Activated naive CD4-positive, alpha-beta T cell treated with anti-CD3 and anti-CD28 coated beads, Interleukin-2, amount 50 U/mL, for 16 hours (primary cell): ENCODE data around the gene MARCHF2.
"Not testable (repeated sequence)": the region's sequence is repeated elsewhere in the genome, so short reads cannot be mapped to it uniquely, and the experiment has no call there.

Source experiments
- DNase-seq: peaks from one replicate; pipeline ENCODE4 v3.0.0-alpha.2; 2020

MARCHF2 gene

DNA sequence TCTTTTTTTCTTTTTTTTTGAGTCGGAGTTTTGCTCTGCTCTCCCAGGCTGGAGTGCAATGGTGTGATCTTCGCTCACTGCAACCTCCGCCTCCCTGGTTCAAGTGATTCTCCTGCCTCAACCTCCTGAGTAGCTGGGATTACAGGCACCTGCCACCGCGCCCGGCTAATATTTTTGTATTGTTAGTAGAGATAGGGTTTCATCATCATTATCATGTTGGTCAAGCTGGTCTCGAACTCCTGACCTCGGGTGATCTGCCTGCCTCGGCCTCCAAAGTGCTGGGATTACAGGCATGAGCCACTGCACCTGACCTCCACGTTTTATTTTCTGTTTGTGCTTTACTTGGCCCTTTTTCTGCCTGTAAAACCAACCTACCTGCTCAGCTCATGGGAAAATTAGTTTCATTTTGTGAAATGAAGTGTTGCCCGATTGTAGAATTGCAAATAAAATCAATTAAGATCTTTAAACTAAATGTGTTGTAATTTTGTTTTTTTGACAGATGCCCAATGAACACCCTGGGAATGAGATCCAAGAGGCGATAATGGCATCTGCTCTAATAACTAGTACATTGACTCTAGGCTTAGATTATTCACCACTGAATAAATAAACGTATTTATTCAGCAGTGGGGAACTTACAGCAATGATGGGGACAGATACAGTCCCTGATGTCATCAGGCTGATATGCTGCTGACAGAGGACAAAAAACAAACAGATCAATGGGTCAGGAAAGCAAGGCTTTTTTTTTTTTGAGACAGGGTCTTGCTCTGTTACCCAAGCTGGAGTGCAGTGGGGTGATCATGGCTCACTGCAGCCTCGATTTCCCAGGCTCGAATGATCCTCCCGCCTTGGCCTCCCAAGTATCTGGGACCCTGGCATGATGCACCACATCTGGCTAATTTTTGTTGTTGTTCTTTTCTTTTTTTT is 25.2 kb upstream of the MARCHF2 start:
- DNase-seq = no peak

DNA sequence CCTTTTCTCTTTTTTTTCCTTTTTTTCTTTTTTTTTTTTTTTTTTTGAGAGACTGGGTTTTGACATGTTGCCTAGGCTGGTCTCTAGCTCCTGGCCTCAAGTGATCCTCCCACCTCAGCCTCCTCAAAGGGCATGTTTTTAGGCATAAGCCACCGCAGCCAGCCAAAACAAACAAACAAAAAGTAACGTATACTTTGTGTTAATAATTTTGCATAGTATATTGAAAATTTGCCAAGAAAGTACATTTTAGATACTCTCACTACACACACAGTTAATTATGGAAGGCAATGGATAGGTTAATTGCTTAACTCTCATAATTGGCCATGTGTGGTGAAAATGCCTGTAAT is 24.5 kb upstream of the MARCHF2 start:
- no peak for DNase-seq

DNA sequence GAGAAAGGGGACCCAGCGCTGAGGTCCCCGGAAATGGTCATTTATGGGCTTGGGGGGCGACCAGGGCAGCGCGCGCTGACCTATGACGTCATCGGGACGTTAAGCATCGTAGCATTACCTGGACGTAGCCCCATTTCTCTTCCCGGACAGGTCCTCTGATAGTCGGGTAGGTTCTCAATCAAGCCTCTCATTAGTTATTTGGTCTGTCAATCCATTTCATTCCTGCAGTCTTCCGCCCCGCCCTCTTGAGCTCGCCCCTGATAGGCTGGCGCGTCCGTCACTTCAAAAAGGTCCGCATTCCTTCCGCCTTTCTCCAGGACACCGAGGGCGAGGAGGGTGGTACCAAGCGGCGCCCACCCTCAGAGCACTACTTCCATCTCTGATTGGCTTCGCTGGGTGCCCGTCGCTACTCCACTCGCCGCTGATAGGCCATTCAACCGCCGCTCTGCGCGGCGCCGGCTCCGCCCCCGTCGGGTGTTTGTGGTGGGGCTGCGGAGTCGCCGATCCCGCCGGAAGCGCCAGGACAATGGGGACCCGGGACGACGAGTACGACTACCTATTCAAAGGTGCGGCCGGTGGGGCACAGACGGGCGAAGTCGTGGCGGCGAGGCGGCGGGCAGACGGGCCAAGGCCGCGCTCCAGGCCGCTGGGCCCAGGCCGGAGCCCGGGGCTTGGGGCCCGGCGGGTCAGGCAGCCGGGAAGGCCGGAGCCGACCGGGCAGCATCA is 23.1 kb upstream of the MARCHF2 start, which contains the start of gene RAB11B:
RAB11B (plus strand) TSS at position 470 of the 726 bp plus-strand sequence; CDS start at position 527, 57 bp downstream.
- DNase-seq = peak; percentile 98

DNA sequence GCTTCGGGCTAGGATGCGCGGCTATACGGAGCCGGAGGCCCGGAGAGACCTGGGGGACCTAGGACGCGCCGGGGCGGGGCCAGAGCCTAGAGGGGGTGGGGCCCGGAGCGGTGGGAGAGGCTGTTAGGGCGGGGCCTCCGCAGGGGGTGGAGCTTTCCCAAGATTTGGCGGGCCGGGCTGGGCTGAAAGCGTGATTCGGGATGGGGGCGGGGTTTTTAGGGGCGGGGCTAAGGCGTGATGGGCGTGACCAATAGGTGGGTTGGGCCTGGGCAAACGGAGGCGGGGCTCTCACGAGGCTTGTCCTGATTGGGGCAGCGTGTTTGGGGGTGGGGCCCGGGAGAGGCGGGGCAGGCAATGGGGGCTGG is 22.5 kb upstream of the MARCHF2 start:
- DNase-seq = peak; percentile 89

DNA sequence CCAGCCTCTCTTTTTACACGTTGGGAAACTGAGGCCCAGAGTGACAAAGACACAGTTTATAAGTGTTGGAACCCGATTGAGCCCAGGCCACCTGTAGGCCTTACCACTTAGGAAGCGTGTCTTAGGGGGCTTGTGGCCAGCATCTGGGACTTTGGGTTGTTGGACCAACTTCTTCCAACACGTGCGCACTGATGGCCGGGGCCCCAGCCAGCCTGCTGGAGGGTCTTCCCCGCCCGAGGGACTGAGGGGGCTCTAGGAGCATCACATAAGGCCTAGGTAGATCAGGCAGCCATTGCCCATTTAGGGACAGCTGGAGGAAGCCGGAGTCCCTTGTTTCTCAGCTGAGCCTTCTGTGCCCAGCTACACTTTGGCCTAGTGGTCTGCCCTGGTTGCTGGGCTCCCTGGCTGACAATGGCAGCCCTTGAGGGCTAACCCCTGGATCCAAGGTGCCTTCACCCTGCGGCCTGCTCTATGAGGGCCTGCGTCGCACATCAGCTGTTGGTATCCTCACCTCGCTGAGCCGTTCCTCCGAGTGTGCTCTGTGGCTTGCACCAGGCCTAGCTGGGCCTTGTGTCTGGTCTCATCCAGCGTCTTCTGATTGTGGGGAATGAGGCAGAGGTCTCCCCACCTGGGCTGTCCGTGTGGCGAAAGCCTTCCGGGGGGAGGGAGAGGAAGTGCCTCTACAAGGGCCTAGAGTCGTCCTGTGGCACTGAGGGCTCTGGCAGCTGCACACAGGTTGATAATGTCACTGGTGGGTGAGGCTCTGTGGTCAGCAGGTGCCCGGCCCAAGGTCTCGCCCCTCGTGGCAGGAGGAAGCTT is 21.7 kb upstream of the MARCHF2 start:
- DNase-seq = no peak

DNA sequence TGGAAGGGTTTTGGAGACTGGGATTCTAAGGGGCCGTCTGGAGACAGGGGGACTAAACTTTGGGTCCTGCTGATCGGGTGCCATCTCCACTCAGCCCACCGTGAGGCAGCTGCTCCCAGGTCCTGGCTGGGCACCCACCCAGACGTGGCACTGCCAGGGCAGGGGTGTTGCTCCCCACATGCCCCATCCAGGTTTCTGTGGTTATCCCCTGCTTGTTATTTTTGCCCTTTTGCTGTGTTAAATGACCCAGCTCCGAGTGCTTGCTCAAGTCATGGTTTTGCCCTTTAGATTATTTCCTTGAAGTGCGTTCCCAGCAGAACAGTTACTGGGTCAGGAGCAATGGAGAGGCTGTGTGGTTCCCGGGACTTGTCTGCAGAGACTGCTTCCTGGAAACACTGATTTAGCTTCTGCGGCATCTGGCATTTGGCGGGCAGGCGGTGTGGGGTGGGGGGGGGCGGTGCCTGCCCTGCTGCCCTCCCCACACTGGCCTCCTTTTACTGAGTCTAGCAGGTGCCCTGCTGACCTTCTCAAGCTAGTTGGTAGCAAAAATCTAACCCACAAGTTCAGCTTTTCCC is 21.0 kb upstream of the MARCHF2 start:
- no peak for DNase-seq

DNA sequence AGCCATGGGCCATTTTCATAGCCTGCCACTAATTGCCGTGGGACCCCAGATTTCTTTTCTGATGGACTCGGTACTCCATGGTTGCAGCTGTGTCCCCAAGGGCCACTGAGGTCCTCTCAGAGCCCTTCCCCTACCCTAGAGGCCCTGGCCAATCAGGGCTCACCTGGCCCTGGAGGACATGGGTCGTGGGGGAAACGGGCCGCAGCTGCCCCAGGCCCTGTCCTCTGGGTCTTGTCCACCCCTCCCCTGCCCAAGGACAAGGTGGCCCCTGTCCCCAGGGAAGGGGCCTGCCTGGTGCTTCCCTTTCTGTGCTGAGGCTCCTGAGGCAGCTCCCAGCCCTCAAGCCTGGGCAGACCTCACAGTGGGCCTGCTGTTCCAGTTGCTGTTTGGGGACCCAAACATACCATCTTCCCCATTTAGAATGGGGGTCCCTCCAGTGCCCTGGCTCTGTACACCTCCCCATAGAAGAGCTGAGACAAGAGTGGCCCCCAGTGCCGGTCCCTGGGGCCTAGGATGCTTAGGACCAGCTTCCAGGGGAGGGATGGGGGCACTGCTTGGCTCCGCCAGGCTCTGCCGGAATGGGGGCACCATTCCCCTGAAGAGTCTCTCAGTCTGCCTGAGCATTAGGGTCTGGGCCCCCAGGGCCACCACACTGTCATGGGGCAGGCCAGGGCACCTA is 19.8 kb upstream of the MARCHF2 start:
- DNase-seq = no peak

DNA sequence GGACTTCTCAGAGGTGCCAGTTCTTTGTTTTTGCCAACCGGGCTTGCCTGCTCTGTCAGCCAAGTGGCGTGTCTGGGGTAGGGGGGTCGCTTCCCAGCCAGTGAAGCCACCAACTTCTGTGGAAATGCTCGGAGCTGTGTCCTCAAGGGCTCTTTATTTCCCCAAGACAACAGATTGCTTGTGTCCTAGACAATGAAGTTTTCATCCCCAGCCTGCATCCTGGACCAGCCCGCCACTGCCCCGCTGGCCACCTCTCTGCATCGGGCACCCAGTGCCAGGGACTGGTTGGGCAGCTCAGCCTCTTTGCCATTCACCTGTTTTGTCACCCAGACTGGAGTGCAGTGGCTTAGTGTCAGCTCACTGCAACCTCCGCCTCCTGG is 19.2 kb upstream of the MARCHF2 start:
- DNase-seq = no peak

DNA sequence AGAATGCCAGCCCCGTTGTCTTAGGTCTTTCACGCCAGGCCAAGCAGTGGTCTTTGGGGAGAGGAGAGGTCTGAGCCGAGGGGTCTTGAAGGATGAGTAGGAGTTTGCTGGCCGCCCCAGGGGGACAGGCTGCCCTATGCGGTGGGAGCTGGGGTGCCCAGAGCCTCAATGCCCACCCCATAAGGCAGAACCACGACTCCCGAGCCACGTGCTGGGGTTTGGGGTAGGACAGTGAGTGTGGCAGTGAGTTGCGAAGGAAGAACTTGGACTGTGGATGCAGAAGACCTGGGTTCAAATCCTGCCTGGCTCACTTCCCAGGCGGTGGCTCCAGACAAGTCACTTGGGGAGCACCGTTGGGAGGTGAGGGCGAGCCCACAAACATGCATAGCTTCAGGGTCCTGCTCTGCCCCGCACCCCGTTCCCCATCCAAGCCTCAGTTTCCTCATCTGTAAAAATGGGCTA is 17.5 kb upstream of the MARCHF2 start:
- DNase-seq = no peak

DNA sequence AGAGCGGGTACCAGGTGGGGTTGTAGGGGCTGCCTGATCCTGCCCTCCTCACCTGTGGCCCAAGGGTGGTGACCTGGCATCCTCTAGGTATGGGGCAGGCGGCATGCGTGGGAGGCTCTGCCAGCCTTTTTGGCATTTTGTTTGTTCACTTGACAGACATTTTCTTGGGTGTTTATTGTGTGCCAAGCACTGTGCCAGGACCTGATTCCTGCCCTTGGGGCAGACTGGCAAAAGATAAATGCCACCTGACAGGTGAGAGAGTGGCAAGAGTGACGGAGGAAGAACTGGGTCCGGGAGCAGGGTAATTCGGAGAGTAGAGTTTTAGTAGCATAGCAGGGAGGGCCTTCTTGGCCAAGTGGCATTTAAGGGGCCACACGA is 16.9 kb upstream of the MARCHF2 start:
- DNase-seq = no peak

DNA sequence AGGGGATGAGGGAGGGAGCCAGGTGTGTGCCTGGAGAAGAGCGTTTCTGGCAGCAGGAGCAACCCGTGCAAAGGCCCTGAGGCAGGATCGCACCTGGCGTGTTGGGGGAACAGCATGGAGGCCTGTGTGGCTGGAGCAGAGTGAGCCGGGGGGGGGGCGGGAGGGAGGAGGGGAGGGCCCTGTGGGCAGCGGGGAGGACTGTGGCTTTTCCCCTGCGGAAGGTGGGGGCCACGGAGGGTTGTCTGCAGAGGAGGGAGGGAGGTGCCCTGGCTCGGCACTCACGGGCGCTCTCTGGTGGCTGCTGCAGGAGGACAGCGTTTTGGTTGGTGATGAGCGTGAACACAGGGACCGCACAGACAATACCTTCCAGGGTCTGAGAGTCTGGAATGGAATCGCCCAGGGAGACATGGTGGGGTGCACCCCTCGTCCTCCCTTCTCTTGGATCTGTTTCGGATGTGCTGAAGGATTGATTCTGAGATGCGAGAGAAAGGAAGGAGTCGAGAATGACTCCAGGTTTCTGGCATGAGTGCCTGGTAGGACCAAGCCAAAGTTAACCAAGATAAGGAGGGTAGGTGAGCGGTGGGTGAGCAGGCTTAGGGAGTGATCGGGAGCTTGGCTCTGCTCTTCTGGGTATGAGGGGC is 16.4 kb upstream of the MARCHF2 start:
- peak; percentile 73 for DNase-seq

DNA sequence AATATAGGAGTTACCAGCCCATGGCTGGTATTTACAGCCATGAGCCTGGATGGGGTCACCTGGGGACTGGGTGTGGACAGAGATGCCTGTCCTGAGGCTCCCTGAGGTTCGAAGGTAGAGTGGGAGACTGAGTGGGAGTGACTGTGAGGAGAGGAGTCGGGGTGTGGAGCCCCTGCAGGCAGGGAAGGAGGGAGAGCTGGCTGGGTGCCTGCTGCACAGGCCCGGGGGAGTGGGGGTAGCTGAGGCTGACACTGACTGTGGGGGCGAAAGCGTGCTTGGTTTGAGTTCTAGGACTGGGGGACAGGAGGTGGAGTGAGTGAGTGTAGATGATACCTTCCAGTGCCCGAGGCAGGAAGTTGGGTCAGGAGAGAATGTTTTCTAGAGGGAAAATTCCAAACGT is 15.8 kb upstream of the MARCHF2 start:
- DNase-seq = no peak

DNA sequence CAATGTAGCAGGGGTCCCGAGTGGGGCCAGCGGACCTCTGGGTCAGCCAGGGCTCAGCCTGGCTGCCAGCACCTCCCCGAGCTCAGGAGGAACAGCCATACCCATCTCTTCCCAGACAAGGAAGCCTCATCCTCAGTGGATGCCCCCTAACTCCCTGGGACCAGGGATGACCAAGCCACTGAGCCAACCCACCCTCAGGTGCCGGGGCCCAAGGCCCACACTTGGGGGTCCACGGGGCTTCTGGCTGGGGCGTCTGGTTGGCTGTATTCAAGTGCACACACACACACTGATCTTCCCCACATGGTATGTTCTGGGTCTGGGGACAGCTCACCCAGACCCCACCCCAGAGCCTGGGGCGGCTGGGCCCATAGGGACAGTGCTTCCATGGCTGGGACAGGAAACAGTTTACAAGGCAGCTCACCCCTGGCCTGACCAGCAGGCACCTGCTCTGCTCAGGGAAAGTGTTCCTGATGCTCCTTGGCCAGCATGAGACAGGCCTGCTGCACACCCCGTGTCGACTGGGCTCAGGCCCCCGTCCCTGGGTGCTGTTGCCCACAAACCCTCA is 15.3 kb upstream of the MARCHF2 start:
- no peak for DNase-seq

DNA sequence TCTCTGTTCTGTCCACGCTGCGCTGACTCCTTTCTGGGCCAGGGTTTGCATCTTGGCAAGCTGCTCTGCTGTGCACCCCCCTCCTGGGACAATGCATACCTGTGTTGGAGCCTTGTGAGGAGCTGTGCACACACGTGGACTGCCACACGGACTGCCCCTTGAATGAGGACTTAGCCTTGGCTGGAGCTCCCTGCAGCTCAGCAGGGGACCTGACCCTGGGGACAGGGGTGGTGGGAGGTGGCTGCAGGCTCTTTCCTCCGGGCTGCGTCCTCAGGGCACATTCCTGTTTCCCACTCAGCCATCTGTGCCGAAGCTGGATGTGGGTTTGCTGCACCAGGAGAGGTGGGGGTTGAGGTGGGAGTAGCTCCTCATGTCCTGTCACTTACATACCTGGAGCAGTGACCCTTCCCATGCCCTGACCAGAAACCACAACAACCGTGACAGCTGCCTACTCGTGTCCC is 14.8 kb upstream of the MARCHF2 start:
- no peak for DNase-seq

DNA sequence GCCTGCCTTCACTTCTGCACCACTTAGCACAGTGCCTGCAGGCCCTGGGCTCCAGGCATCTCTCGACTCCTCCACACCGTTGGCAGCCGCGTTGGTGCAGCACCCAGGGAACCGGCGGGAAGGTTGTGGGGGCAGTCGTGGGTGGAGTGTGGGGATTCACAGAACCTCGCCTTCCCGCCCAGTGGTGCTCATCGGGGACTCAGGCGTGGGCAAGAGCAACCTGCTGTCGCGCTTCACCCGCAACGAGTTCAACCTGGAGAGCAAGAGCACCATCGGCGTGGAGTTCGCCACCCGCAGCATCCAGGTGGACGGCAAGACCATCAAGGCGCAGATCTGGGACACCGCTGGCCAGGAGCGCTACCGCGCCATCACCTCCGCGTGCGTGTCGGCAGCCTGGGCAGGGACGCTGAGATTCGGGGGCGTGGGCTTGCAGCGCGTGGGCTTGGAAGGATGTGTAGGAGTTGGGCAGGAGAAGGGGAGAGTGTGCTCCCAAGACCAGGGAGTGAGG is 13.4 kb upstream of the MARCHF2 start:
- DNase-seq = no peak

DNA sequence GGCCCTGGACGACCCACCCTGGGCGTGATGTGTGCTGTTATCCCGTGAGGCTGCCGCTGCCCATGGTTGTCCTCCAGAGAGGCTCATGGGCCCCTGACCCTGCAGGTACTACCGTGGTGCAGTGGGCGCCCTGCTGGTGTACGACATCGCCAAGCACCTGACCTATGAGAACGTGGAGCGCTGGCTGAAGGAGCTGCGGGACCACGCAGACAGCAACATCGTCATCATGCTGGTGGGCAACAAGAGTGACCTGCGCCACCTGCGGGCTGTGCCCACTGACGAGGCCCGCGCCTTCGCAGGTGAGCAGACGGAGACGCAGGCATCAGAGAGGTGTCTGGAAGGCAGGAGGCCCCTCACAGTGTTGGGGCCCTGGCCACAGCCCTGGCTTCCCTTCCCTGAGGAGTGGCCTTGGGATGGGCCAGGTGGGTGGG is 11.1 kb upstream of the MARCHF2 start:
- no peak for DNase-seq

DNA sequence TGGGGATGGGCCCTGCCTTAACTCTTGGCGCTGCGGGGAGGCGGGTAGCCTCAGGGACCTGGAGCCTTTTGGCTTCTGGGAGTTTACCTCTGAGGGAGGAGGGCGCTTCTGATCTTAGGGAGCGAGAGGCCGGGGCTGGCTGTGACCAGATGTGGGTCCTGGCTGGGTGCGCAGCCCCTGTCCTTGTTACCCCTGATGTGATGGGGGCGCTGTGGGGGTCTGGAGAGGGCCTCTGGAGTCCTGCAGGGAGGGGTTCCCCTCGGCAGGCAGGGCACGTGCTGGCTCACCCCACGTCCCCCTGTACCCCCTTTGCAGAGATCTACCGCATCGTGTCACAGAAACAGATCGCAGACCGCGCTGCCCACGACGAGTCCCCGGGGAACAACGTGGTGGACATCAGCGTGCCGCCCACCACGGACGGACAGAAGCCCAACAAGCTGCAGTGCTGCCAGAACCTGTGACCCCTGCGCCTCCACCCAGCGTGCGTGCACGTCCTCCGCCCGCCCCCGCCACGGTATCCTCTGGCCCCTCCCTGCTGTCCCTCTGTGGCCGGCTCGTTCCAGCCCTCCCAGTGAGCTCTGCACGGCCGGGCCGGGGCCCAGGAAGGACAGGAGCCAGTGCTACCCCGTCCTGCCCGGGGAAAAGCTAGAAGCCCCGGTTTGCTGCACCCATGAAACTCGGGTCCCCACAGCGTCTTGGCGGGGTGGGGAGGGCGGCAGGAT is 9.8 kb upstream of the MARCHF2 start:
- DNase-seq = no peak

DNA sequence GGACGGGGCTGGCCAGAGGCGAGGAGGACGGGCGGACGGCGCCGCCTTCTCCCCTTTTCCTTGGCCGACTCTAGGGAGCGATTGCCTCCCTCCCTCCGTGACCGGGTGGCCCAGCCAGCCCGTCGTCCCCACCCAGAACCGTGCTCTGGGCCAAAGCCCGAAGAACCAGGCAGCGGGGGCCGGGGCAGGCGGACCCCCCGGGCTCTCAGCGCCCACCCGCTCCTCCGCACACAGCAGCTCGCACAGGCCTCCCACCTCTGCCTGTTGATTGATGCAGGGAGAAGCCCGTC is 9.3 kb upstream of the MARCHF2 start:
- DNase-seq = no peak

DNA sequence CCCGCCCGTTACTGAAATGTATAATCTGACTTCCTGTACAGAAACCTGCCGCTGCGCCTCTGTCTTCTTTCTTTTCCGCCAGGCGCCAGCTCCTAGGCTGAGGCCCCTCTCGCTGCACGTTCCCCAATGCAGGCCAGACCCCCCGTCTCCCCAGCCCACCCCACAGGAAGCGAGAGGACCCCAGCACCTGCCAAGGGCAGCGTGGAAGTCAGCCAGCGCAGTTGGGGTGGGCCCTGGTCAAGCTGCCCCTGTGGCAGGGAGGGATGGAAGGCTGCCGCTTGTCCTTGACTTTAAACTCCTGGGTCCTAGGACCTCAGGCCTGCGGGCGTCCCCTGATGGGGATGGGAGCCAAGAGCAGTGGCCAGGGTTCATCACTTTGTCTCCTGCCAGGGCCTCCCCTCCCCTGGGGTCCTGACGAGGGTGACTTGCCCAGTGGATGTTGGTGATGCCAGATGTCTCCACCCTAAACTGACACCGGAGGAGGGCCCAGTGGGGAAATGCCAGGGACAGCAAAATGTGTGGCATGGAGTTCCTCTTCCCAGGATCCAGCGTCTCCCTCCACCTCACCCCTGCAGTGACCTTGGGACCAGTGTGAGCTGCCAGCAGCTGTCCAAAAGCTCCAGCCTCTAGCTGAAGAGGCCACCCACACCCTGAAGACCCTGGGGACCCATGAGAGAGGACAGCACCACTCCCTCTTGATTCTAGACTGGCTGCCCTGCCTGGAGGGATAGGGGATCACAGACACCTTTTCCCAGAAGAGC is 8.5 kb upstream of the MARCHF2 start:
- no peak for DNase-seq

DNA sequence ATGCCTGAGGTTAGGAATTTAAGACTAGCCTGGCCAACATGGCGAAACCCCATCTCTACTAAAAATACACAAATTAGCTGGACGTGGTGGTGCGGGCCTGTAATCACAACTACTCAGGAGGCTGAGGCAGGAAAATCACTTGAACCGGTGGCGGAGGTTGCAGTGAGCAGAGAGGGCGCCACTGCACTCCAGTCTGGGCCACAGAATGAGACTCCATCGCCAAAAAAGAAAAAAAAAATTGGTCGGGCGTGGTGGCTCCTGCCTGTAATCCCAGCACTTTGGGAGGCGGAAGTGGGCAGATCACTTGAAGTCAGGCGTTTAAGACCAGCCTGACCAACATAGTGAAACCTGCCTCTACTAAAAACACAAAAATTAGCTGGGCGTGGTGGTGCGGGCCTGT is 2.4 kb upstream of the MARCHF2 start:
- not testable (repeated sequence) for DNase-seq
